Measurements from ENCODE around the gene NDRG2.

NDRG2 gene

DNA sequence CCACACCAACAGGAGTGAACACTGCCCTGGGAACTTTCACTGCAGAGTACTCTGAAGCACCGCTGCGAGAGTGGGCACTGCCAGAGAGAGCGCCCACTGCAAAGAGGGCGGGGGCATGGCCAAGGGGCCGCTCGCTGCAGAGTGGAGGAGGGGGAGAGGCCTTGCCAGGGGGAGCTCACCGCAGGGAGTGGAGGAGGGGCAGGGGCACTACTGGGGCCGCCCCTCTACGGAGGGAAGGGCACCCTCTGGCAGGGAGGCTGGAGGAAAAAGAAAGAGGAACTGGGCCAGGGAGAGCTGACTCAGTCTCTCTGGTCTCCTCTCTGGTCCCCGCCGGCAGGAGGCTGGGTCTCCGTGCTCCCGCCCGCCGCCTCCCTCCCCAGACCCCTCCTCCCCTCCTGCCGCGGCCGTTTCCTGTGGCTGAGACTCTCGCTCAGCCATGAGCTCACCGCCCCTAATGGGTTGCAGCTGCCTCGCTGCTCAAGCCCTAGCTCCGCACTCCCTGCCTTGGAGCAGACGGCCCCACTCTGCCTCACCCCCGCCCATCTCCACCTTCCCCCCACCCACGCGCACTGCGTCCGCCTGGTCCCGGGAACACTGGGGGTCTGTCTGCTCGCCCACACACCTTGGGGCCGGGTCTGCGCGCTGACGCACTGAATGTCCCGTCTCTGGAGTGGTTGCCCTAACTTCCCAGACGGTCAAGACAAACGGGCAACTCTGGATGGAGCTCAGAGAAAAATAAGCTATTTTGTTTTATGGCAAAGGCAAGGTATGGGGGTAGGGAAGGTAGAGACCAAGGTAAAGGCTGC is 46.6 kb upstream of the NDRG2 start (continued):
- TF ChIP-seq ZXDB (tag by site-specific recombination; IDR thresholded peaks at IDR 0.05) (peak; percentile 85), ZNF433 (tag by site-specific recombination; IDR thresholded peaks at IDR 0.05; ENCODE audit: low read depth) (no peak), ZNF404 (tag by site-specific recombination; IDR thresholded peaks at IDR 0.05) (no peak), ZEB2 (tag by site-specific recombination; IDR thresholded peaks at IDR 0.05) (peak; percentile 67; the same call in 1 of the 2 replicates), SETDB1 (IDR thresholded peaks at IDR 0.05; ENCODE audit: insufficient read length, low read length) (no peak), ZNF366 (tag by site-specific recombination; conservative IDR thresholded peaks at IDR 0.05) (peak; percentile 48; the same call in 1 of the 2 replicates), ZNF571 (tag by site-specific recombination; IDR thresholded peaks at IDR 0.05) (no peak), ZNF214 (tag by site-specific recombination; IDR thresholded peaks at IDR 0.05; ENCODE audit: borderline replicate concordance) (no peak), ZNF776 (tag by site-specific recombination; IDR thresholded peaks at IDR 0.05; ENCODE audit: borderline replicate concordance) (no peak), ZNF548 (tag by site-specific recombination; IDR thresholded peaks at IDR 0.05) (no peak), TRIM28 (IDR thresholded peaks at IDR 0.05; ENCODE audit: borderline replicate concordance, low read length) (no peak), YY2 (tag by site-specific recombination; IDR thresholded peaks at IDR 0.05) (no peak), ZNF114 (tag by site-specific recombination; IDR thresholded peaks at IDR 0.05) (no peak), GLI2 (tag by site-specific recombination; IDR thresholded peaks at IDR 0.05; ENCODE audit: borderline replicate concordance, low read depth) (no peak), ZNF837 (tag by site-specific recombination; IDR thresholded peaks at IDR 0.05) (no peak), ZNF791 (tag by site-specific recombination; IDR thresholded peaks at IDR 0.05) (no peak), KLF8 (tag by site-specific recombination; IDR thresholded peaks at IDR 0.05) (peak; percentile 70; the same call in 1 of the 2 replicates), ZNF558 (tag by site-specific recombination; IDR thresholded peaks at IDR 0.05) (no peak), ZNF223 (tag by site-specific recombination; IDR thresholded peaks at IDR 0.05) (no peak), ZNF350 (tag by site-specific recombination; IDR thresholded peaks at IDR 0.05) (no peak)
- TF ChIP-seq, protein P1, sequence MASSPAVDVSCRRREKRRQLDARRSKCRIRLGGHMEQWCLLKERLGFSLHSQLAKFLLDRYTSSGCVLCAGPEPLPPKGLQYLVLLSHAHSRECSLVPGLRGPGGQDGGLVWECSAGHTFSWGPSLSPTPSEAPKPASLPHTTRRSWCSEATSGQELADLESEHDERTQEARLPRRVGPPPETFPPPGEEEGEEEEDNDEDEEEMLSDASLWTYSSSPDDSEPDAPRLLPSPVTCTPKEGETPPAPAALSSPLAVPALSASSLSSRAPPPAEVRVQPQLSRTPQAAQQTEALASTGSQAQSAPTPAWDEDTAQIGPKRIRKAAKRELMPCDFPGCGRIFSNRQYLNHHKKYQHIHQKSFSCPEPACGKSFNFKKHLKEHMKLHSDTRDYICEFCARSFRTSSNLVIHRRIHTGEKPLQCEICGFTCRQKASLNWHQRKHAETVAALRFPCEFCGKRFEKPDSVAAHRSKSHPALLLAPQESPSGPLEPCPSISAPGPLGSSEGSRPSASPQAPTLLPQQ (tag by site-specific recombination; IDR thresholded peaks at IDR 0.05) = peak; percentile 71
- TF ChIP-seq, protein P2, sequence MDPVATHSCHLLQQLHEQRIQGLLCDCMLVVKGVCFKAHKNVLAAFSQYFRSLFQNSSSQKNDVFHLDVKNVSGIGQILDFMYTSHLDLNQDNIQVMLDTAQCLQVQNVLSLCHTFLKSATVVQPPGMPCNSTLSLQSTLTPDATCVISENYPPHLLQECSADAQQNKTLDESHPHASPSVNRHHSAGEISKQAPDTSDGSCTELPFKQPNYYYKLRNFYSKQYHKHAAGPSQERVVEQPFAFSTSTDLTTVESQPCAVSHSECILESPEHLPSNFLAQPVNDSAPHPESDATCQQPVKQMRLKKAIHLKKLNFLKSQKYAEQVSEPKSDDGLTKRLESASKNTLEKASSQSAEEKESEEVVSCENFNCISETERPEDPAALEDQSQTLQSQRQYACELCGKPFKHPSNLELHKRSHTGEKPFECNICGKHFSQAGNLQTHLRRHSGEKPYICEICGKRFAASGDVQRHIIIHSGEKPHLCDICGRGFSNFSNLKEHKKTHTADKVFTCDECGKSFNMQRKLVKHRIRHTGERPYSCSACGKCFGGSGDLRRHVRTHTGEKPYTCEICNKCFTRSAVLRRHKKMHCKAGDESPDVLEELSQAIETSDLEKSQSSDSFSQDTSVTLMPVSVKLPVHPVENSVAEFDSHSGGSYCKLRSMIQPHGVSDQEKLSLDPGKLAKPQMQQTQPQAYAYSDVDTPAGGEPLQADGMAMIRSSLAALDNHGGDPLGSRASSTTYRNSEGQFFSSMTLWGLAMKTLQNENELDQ (tag by site-specific recombination; IDR thresholded peaks at IDR 0.05; ENCODE audit: low read depth) = no peak
- TF ChIP-seq, protein P3, sequence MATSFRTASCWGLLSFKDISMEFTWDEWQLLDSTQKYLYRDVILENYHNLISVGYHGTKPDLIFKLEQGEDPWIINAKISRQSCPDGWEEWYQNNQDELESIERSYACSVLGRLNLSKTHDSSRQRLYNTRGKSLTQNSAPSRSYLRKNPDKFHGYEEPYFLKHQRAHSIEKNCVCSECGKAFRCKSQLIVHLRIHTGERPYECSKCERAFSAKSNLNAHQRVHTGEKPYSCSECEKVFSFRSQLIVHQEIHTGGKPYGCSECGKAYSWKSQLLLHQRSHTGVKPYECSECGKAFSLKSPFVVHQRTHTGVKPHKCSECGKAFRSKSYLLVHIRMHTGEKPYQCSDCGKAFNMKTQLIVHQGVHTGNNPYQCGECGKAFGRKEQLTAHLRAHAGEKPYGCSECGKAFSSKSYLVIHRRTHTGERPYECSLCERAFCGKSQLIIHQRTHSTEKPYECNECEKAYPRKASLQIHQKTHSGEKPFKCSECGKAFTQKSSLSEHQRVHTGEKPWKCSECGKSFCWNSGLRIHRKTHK (tag by site-specific recombination; IDR thresholded peaks at IDR 0.05) = no peak
- TF ChIP-seq, protein P4, sequence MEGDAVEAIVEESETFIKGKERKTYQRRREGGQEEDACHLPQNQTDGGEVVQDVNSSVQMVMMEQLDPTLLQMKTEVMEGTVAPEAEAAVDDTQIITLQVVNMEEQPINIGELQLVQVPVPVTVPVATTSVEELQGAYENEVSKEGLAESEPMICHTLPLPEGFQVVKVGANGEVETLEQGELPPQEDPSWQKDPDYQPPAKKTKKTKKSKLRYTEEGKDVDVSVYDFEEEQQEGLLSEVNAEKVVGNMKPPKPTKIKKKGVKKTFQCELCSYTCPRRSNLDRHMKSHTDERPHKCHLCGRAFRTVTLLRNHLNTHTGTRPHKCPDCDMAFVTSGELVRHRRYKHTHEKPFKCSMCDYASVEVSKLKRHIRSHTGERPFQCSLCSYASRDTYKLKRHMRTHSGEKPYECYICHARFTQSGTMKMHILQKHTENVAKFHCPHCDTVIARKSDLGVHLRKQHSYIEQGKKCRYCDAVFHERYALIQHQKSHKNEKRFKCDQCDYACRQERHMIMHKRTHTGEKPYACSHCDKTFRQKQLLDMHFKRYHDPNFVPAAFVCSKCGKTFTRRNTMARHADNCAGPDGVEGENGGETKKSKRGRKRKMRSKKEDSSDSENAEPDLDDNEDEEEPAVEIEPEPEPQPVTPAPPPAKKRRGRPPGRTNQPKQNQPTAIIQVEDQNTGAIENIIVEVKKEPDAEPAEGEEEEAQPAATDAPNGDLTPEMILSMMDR (tag by site-specific recombination; IDR thresholded peaks at IDR 0.05) = no peak
- TF ChIP-seq, protein P5, sequence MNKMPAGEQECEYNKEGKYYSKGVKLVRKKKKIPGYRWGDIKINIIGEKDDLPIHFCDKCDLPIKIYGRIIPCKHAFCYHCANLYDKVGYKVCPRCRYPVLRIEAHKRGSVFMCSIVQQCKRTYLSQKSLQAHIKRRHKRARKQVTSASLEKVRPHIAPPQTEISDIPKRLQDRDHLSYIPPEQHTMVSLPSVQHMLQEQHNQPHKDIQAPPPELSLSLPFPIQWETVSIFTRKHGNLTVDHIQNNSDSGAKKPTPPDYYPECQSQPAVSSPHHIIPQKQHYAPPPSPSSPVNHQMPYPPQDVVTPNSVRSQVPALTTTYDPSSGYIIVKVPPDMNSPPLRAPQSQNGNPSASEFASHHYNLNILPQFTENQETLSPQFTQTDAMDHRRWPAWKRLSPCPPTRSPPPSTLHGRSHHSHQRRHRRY (tag by site-specific recombination; IDR thresholded peaks at IDR 0.05) = no peak
- TF ChIP-seq, protein P6, sequence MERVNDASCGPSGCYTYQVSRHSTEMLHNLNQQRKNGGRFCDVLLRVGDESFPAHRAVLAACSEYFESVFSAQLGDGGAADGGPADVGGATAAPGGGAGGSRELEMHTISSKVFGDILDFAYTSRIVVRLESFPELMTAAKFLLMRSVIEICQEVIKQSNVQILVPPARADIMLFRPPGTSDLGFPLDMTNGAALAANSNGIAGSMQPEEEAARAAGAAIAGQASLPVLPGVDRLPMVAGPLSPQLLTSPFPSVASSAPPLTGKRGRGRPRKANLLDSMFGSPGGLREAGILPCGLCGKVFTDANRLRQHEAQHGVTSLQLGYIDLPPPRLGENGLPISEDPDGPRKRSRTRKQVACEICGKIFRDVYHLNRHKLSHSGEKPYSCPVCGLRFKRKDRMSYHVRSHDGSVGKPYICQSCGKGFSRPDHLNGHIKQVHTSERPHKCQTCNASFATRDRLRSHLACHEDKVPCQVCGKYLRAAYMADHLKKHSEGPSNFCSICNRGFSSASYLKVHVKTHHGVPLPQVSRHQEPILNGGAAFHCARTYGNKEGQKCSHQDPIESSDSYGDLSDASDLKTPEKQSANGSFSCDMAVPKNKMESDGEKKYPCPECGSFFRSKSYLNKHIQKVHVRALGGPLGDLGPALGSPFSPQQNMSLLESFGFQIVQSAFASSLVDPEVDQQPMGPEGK (tag by site-specific recombination; IDR thresholded peaks at IDR 0.05) = peak; percentile 85
- TF ChIP-seq, protein P7, sequence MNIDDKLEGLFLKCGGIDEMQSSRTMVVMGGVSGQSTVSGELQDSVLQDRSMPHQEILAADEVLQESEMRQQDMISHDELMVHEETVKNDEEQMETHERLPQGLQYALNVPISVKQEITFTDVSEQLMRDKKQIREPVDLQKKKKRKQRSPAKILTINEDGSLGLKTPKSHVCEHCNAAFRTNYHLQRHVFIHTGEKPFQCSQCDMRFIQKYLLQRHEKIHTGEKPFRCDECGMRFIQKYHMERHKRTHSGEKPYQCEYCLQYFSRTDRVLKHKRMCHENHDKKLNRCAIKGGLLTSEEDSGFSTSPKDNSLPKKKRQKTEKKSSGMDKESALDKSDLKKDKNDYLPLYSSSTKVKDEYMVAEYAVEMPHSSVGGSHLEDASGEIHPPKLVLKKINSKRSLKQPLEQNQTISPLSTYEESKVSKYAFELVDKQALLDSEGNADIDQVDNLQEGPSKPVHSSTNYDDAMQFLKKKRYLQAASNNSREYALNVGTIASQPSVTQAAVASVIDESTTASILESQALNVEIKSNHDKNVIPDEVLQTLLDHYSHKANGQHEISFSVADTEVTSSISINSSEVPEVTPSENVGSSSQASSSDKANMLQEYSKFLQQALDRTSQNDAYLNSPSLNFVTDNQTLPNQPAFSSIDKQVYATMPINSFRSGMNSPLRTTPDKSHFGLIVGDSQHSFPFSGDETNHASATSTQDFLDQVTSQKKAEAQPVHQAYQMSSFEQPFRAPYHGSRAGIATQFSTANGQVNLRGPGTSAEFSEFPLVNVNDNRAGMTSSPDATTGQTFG (tag by site-specific recombination; IDR thresholded peaks at IDR 0.05; ENCODE audit: borderline replicate concordance) = no peak
